H1 (cell line): ENCODE measurements around the gene ZNF775. TPM values are rescaled to one million over a fixed set of nuclear protein-coding genes. Genes with fewer than 3 reads are reported as not detected.

Experiments used
- BACH1 ChIP-seq: IDR thresholded peaks from 2 replicates; pipeline ENCODE4 v1.6.1; 2012; ENCODE audit warnings: low read length, improper control_type of control experiment
- RAD21 ChIP-seq, 2 experiments: IDR thresholded peaks in 1 of 2; conservative IDR thresholded peaks in 1 of 2; 2 replicates each; pipeline ENCODE4 v1.6.1; 2011; ENCODE audit warnings: low read depth in 2 of 2, low read length in 2 of 2, improper control_type of control experiment in 1 of 2, inconsistent platforms in 1 of 2, mild to moderate bottlenecking in 1 of 2, moderate library complexity in 1 of 2
- polyA plus RNA-seq, 7 experiments: library from polyadenylated mRNA; depleted of rRNA in 3 of 7; stranded (reverse) in 5 of 7; unstranded in 2 of 7; fragments of >200 nt in 5 of 7; fragments of 200-250 nt in 2 of 7; gene quantifications; 1 replicate in 5 of 7; 2 replicates in 1 of 7; 4 replicates in 1 of 7; pipeline versions ENCODE4 v1.2.1 to v1.2.3, GENCODE V29; 2011 to 2013; ENCODE audit warnings: missing spikeins in 2 of 7, mixed read lengths in 2 of 7
- total RNA-seq: library from RNA; stranded (reverse); fragmentation: NEBNext Ultra II Directional; extraction: Animal tissue kit (Norgen Biotek cat#: 25700); gene quantifications from 2 replicates; pipeline ENCODE4 v1.2.1, GENCODE V29; 2021
- TF ChIP-seq, protein P1 (sequence below): fragments of 300-600 bp; sonication (generic); IDR thresholded peaks from 2 replicates; pipeline ENCODE4 v1.7.1; 2012; ENCODE audit warnings: low read length, moderate library complexity, mild to moderate bottlenecking, inconsistent platforms; ENCODE audit not compliant: insufficient replicate concordance
- TF ChIP-seq, protein P2 (sequence below), 3 experiments: IDR thresholded peaks; 1 replicate in 2 of 3; 2 replicates in 1 of 3; pipeline versions ENCODE4 v1.5.1 to v1.6.1; 2011; ENCODE audit warnings: low read length in 3 of 3, mild to moderate bottlenecking in 3 of 3, inconsistent platforms in 2 of 3, low read depth in 1 of 3, moderate library complexity in 1 of 3; ENCODE audit not compliant: insufficient read depth in 1 of 3; ENCODE audit errors: control extremely low read depth in 1 of 3

The ZNF775 gene
- total and polyA plus RNA-seq, 2 of the 8 experiments (the other 6 are each of a cell fraction or from before 2014, with no cell fraction given), result 13.6 to 21.5 TPM

DNA sequence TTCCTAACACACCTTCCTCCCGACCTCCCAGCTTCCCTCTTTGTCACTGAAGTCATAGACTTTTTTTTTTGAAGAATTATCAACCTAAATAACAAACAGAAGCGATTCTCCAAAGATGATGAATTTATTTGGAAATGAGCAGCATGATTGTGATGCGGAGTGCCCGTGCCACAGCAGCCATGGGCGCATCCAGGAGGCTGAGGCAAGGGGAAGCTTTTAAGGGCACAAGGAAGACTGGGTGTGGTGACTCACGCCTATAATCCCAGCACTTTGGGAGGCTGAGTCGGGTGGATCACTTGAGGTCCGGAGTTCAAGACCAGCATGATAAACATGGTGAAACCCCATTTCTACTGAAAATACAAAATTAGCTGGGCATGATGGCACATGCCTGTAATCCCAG, 55.1 kb downstream of the ZNF775 start (continued):
- TF ChIP-seq, protein P1, sequence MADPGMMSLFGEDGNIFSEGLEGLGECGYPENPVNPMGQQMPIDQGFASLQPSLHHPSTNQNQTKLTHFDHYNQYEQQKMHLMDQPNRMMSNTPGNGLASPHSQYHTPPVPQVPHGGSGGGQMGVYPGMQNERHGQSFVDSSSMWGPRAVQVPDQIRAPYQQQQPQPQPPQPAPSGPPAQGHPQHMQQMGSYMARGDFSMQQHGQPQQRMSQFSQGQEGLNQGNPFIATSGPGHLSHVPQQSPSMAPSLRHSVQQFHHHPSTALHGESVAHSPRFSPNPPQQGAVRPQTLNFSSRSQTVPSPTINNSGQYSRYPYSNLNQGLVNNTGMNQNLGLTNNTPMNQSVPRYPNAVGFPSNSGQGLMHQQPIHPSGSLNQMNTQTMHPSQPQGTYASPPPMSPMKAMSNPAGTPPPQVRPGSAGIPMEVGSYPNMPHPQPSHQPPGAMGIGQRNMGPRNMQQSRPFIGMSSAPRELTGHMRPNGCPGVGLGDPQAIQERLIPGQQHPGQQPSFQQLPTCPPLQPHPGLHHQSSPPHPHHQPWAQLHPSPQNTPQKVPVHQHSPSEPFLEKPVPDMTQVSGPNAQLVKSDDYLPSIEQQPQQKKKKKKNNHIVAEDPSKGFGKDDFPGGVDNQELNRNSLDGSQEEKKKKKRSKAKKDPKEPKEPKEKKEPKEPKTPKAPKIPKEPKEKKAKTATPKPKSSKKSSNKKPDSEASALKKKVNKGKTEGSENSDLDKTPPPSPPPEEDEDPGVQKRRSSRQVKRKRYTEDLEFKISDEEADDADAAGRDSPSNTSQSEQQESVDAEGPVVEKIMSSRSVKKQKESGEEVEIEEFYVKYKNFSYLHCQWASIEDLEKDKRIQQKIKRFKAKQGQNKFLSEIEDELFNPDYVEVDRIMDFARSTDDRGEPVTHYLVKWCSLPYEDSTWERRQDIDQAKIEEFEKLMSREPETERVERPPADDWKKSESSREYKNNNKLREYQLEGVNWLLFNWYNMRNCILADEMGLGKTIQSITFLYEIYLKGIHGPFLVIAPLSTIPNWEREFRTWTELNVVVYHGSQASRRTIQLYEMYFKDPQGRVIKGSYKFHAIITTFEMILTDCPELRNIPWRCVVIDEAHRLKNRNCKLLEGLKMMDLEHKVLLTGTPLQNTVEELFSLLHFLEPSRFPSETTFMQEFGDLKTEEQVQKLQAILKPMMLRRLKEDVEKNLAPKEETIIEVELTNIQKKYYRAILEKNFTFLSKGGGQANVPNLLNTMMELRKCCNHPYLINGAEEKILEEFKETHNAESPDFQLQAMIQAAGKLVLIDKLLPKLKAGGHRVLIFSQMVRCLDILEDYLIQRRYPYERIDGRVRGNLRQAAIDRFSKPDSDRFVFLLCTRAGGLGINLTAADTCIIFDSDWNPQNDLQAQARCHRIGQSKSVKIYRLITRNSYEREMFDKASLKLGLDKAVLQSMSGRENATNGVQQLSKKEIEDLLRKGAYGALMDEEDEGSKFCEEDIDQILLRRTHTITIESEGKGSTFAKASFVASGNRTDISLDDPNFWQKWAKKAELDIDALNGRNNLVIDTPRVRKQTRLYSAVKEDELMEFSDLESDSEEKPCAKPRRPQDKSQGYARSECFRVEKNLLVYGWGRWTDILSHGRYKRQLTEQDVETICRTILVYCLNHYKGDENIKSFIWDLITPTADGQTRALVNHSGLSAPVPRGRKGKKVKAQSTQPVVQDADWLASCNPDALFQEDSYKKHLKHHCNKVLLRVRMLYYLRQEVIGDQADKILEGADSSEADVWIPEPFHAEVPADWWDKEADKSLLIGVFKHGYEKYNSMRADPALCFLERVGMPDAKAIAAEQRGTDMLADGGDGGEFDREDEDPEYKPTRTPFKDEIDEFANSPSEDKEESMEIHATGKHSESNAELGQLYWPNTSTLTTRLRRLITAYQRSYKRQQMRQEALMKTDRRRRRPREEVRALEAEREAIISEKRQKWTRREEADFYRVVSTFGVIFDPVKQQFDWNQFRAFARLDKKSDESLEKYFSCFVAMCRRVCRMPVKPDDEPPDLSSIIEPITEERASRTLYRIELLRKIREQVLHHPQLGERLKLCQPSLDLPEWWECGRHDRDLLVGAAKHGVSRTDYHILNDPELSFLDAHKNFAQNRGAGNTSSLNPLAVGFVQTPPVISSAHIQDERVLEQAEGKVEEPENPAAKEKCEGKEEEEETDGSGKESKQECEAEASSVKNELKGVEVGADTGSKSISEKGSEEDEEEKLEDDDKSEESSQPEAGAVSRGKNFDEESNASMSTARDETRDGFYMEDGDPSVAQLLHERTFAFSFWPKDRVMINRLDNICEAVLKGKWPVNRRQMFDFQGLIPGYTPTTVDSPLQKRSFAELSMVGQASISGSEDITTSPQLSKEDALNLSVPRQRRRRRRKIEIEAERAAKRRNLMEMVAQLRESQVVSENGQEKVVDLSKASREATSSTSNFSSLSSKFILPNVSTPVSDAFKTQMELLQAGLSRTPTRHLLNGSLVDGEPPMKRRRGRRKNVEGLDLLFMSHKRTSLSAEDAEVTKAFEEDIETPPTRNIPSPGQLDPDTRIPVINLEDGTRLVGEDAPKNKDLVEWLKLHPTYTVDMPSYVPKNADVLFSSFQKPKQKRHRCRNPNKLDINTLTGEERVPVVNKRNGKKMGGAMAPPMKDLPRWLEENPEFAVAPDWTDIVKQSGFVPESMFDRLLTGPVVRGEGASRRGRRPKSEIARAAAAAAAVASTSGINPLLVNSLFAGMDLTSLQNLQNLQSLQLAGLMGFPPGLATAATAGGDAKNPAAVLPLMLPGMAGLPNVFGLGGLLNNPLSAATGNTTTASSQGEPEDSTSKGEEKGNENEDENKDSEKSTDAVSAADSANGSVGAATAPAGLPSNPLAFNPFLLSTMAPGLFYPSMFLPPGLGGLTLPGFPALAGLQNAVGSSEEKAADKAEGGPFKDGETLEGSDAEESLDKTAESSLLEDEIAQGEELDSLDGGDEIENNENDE, result no peak
- TF ChIP-seq, protein P2, sequence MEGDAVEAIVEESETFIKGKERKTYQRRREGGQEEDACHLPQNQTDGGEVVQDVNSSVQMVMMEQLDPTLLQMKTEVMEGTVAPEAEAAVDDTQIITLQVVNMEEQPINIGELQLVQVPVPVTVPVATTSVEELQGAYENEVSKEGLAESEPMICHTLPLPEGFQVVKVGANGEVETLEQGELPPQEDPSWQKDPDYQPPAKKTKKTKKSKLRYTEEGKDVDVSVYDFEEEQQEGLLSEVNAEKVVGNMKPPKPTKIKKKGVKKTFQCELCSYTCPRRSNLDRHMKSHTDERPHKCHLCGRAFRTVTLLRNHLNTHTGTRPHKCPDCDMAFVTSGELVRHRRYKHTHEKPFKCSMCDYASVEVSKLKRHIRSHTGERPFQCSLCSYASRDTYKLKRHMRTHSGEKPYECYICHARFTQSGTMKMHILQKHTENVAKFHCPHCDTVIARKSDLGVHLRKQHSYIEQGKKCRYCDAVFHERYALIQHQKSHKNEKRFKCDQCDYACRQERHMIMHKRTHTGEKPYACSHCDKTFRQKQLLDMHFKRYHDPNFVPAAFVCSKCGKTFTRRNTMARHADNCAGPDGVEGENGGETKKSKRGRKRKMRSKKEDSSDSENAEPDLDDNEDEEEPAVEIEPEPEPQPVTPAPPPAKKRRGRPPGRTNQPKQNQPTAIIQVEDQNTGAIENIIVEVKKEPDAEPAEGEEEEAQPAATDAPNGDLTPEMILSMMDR (IDR thresholded peaks at IDR 0.05; ENCODE audit: control extremely low read depth in 1 of 3, insufficient read depth in 1 of 3, low read depth in 1 of 3, low read length in 3 of 3), result no peak
- TF ChIP-seq RAD21 (IDR thresholded peaks at IDR 0.05 in 1 of 2, conservative IDR thresholded peaks at IDR 0.05 in 1 of 2; ENCODE audit: low read depth in 2 of 2, low read length in 2 of 2) (no peak), BACH1 (no peak)
